ENCODE results near the gene RIMBP2. TPM values are rescaled to one million over a fixed set of nuclear protein-coding genes. Genes with fewer than 3 reads are reported as not detected.

The RIMBP2 gene
- polyA plus RNA-seq, 1 donor (not counting 4 experiments of a cell fraction or from before 2014, with no cell fraction given) = 0.16 TPM

DNA sequence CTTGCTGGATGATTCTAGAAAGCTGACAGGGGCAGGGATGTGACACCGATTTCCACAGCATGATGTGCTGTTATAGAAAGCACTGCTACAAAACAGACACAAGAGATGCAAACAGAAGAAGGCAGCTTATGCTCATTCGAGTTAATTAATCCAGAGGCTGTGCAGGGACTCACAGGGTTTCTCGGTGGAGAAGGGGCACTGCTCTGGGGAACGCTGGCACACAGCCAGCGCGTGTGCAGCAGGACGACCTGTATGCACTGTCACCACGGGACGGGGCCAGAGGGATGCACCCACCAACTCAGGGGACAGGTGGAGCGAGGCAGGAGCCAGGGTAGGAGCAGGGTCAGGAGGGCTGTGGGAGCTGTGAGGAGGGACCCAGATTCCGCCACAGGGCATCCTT lies 143.5 kb downstream of the RIMBP2 start:
- H3K27ac ChIP-seq (ENCODE audit: control insufficient read depth, insufficient read depth, low read length) = no peak overlapping the region
- H3K4me1 ChIP-seq (ENCODE audit: control insufficient read depth, extremely low read depth, insufficient read depth, low read length) = no peaks in the 10 kb centered on the region
- no peaks in the 10 kb centered on the region for H3K27me3 ChIP-seq (ENCODE audit: control insufficient read depth, extremely low read depth, insufficient read depth, low read length)
- no peak for DNase-seq (ENCODE audit: low read depth, low spot score)
- H3K9me3 ChIP-seq (ENCODE audit: control insufficient read depth, low read depth, low read length) = peaks cover 6% of the 10 kb centered on the region
- dilution Hi-C loops (cut with MboI; ENCODE audit: extremely low pct_ligation_motif_present, low sequenced_read_pairs) = no loop called here
- no peak overlapping the region for H3K9ac ChIP-seq (ENCODE audit: control insufficient read depth, extremely low read depth, insufficient read depth, low read length)
- no peak overlapping the region for H2AFZ ChIP-seq (ENCODE audit: control insufficient read depth, low read length)
- no peaks in the 10 kb centered on the region for H3K79me2 ChIP-seq (ENCODE audit: control insufficient read depth, insufficient read depth, low read length)
- no peak for TF ChIP-seq CTCF (optimal IDR thresholded peaks at IDR 0.05 in 1 of 3, IDR thresholded peaks at IDR 0.05 in 1 of 3, conservative IDR thresholded peaks at IDR 0.05 in 1 of 3; ENCODE audit: extremely low read depth in 1 of 3, insufficient read depth in 2 of 3, low read length in 3 of 3)
- TF ChIP-seq EZH2 (IDR thresholded peaks at IDR 0.05; ENCODE audit: low read length) = no peak
- H3K36me3 ChIP-seq (ENCODE audit: control insufficient read depth in 2 of 2, extremely low read depth in 1 of 2, insufficient read depth in 2 of 2, low read length in 2 of 2) = no peaks in the 10 kb centered on the region
- no peak overlapping the region for H3K4me3 ChIP-seq (ENCODE audit: control insufficient read depth in 2 of 3, extremely low read depth in 1 of 3, insufficient read depth in 2 of 3, low read depth in 1 of 3, low read length in 3 of 3)
- no peaks in the 10 kb centered on the region for H4K20me1 ChIP-seq (ENCODE audit: control insufficient read depth, extremely low read depth, insufficient read depth, low read length)
- no peak for FAIRE-seq
- H3K4me2 ChIP-seq (ENCODE audit: control insufficient read depth, extremely low read depth, insufficient read depth, low read depth, low read length) = no peak overlapping the region
- H3K9me1 ChIP-seq (ENCODE audit: control insufficient read depth, extremely low read depth, insufficient read depth, low read length) = no peaks in the 10 kb centered on the region

GRCh38 chr12:130571734-130572133 lies 144.4 kb downstream of the RIMBP2 start:
- no peaks in the 10 kb centered on the region for H4K20me1 ChIP-seq (ENCODE audit: control insufficient read depth, extremely low read depth, insufficient read depth, low read length)
- H3K27ac ChIP-seq (ENCODE audit: control insufficient read depth, insufficient read depth, low read length) = no peak overlapping the region
- FAIRE-seq = no peak
- no peak overlapping the region for H2AFZ ChIP-seq (ENCODE audit: control insufficient read depth, low read length)
- dilution Hi-C loops (cut with MboI; ENCODE audit: extremely low pct_ligation_motif_present, low sequenced_read_pairs) = no loop called here
- H3K4me3 ChIP-seq (ENCODE audit: control insufficient read depth in 2 of 3, extremely low read depth in 1 of 3, insufficient read depth in 2 of 3, low read depth in 1 of 3, low read length in 3 of 3) = no peak overlapping the region
- no peaks in the 10 kb centered on the region for H3K79me2 ChIP-seq (ENCODE audit: control insufficient read depth, insufficient read depth, low read length)
- H3K9me3 ChIP-seq (ENCODE audit: control insufficient read depth, low read depth, low read length) = peaks cover 8% of the 10 kb centered on the region
- no peaks in the 10 kb centered on the region for H3K36me3 ChIP-seq (ENCODE audit: control insufficient read depth in 2 of 2, extremely low read depth in 1 of 2, insufficient read depth in 2 of 2, low read length in 2 of 2)
- H3K4me2 ChIP-seq (ENCODE audit: control insufficient read depth, extremely low read depth, insufficient read depth, low read depth, low read length) = no peak overlapping the region
- no peak overlapping the region for H3K9ac ChIP-seq (ENCODE audit: control insufficient read depth, extremely low read depth, insufficient read depth, low read length)
- no peaks in the 10 kb centered on the region for H3K27me3 ChIP-seq (ENCODE audit: control insufficient read depth, extremely low read depth, insufficient read depth, low read length)
- H3K4me1 ChIP-seq (ENCODE audit: control insufficient read depth, extremely low read depth, insufficient read depth, low read length) = no peaks in the 10 kb centered on the region
- H3K9me1 ChIP-seq (ENCODE audit: control insufficient read depth, extremely low read depth, insufficient read depth, low read length) = no peaks in the 10 kb centered on the region
- TF ChIP-seq CTCF (optimal IDR thresholded peaks at IDR 0.05 in 1 of 3, IDR thresholded peaks at IDR 0.05 in 1 of 3, conservative IDR thresholded peaks at IDR 0.05 in 1 of 3; ENCODE audit: extremely low read depth in 1 of 3, insufficient read depth in 2 of 3, low read length in 3 of 3) (no peak), EZH2 (IDR thresholded peaks at IDR 0.05; ENCODE audit: low read length) (no peak)
- no peak for DNase-seq (ENCODE audit: low read depth, low spot score)
